Hepatocyte (in vitro differentiated cells): ENCODE results near the gene C14orf93.

Experiments used
- CTCF ChIP-seq: fragments of 200-600 bp; sonication (generic); IDR thresholded peaks from 2 replicates; pipeline ENCODE4 v1.5.1; 2016; ENCODE audit warnings: antibody characterized with exemption, mild to moderate bottlenecking; ENCODE audit not compliant: poor library complexity
- EZH2 ChIP-seq: fragments of 200-600 bp; sonication (generic); IDR thresholded peaks from 2 replicates; pipeline ENCODE4 v1.6.1; 2016; ENCODE audit warnings: antibody characterized with exemption, mild to moderate bottlenecking, borderline replicate concordance

GRCh38 chr14:23002592-23002991 is 7.4 kb downstream of the C14orf93 start:
- no peak for TF ChIP-seq CTCF
- TF ChIP-seq EZH2, result no peak
